LNCAP (cell line): ENCODE data around the gene CCDC197.

Source experiments
- CTCF ChIP-seq: fragments of 450-650 bp; IDR thresholded peaks from 2 replicates; pipeline ENCODE4 v1.5.1; 2017; ENCODE audit warnings: mild to moderate bottlenecking

Gene CCDC197

DNA sequence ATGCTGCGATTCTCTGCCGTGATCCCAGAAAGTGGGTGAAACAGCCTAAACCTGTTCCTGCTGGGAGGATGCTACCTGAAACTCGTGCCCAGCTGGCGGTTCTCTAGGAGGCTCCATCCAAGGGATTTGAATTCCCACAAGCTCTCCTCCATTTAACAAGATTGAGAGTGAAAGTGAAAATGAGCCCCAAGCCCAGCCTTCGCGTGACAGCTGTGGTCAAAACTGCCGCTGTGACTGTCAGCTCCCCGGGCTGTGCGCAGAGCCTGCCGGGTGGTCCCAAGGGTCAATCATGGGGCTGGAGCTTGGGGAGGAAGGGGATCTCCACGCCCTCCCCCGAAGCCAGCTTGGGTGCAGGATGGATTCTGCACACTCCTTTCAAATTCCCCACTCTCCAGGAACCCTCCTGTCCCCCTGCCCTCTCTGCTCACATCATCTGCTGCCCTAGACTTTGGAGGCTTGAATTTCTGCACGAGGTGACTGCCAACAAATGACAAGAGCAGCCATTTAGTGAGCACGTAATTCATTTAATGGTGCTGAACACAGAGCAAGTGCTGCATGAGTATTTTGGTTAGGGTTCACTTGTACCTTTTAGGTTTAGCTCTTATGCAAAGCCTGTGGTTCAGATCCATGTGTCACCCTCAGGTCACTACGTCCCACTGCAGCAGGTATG lies 26.0 kb upstream of the CCDC197 start:
- no peak for TF ChIP-seq CTCF

DNA sequence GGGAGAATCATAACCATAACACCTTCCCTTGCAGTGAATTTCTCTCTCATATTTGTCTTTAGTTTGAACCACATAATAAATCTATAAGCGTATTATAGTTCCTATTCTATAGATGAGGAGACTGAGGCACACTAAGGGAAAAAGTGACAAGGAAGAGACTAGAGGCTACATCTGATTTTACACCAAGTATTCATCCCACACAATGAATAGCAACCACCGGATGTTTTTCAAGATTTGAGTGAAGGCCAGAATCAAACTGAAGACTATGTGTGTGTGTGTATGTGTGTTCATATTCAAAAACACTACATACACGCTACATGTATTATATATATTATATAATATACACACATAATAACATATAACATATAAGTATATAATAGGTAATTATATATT lies 25.5 kb upstream of the CCDC197 start:
- TF ChIP-seq CTCF: no peak

GRCh38 chr14:93972618-93973205 lies 24.4 kb upstream of the CCDC197 start:
- no peak for TF ChIP-seq CTCF

DNA sequence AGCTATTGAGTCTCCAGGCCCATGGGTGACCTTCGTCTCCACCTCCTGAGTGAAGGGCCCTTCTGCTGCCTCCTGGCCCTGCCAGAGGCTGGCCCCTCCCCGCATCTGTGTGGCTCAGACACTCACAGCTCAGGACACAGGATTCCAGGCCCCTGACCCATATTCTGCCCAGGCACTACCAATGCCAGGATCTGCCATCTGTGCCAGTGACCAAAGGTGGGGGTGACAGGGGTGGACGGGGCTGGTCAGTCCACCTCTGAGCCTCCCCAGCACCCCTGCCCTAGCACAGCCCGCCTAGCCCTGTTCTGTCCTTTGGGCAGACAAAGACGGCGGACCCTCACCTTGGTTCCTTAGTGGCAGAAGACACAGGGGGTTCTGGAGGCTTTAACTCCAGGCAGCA lies 23.5 kb upstream of the CCDC197 start:
- no peak for TF ChIP-seq CTCF

- TF ChIP-seq CTCF: no peak
Measured at GRCh38 chr14:93974299-93974698, 22.8 kb upstream of the CCDC197 start.

- no peak for TF ChIP-seq CTCF
Measured at GRCh38 chr14:93974833-93975232, 22.3 kb upstream of the CCDC197 start.

GRCh38 chr14:93975791-93976476 lies 21.2 kb upstream of the CCDC197 start:
- TF ChIP-seq CTCF: no peak
